GM18498 (cell line): ENCODE results near the gene ERCC5.
A peak's percentile ranks its signal among the peaks of the same experiment; 100 is the strongest.

ENCODE experiments used
- ATAC-seq: cut with Tn5 transposase; IDR thresholded peaks from one replicate; pipeline ENCODE4 v1.9.1; 2021; ENCODE audit warnings: mild to moderate bottlenecking, moderate library complexity; ENCODE audit not compliant: unreplicated experiment

Gene ERCC5

GRCh38 chr13:102845630-102846260, at the start of gene ERCC5:
TSS of gene ERCC5 (plus strand) at chr13:102846032. CDS start at chr13:102846267, 235 bp downstream.
- ATAC-seq: peak; percentile 83

GRCh38 chr13:102798581-102799425, 47.0 kb upstream of the ERCC5 start, which contains the start of the genes BIVM and POGLUT2:
TSS of gene BIVM (plus strand) at chr13:102799119. CDS start at chr13:102807268, 8,149 bp downstream.
TSS of gene POGLUT2 (minus strand) at chr13:102798976. CDS start at chr13:102798670, 306 bp downstream.
- peak; percentile 80 for ATAC-seq

- peak; percentile 21 for ATAC-seq
Measured at GRCh38 chr13:102799426-102800144, 46.2 kb upstream of the ERCC5 start.

- peak; percentile 83 for ATAC-seq
Measured at GRCh38 chr13:102800145-102801041, 45.4 kb upstream of the ERCC5 start.

GRCh38 chr13:102805680-102806079, 40.2 kb upstream of the ERCC5 start:
- no peak for ATAC-seq

- no peak for ATAC-seq
Measured at GRCh38 chr13:102807699-102808098, 38.1 kb upstream of the ERCC5 start.

- peak; percentile 46 for ATAC-seq
Measured at GRCh38 chr13:102812611-102813287, 33.1 kb upstream of the ERCC5 start.

- no peak for ATAC-seq
Measured at GRCh38 chr13:102814025-102814607, 31.7 kb upstream of the ERCC5 start.

- ATAC-seq: no peak
Measured at GRCh38 chr13:102814793-102815192, 31.0 kb upstream of the ERCC5 start.

GRCh38 chr13:102815788-102816187, 30.0 kb upstream of the ERCC5 start:
- no peak for ATAC-seq

- ATAC-seq: no peak
Measured at GRCh38 chr13:102816708-102817107, 29.1 kb upstream of the ERCC5 start.

GRCh38 chr13:102817241-102817640, 28.6 kb upstream of the ERCC5 start:
- ATAC-seq: no peak

- ATAC-seq: no peak
Measured at GRCh38 chr13:102817907-102818306, 27.9 kb upstream of the ERCC5 start.

GRCh38 chr13:102825400-102825799, 20.4 kb upstream of the ERCC5 start:
- no peak for ATAC-seq

- ATAC-seq: no peak
Measured at GRCh38 chr13:102825921-102826706, 19.7 kb upstream of the ERCC5 start.

- no peak for ATAC-seq
Measured at GRCh38 chr13:102830646-102831045, 15.2 kb upstream of the ERCC5 start.

GRCh38 chr13:102836471-102836870, 9.4 kb upstream of the ERCC5 start:
- ATAC-seq: no peak

- ATAC-seq: no peak
Measured at GRCh38 chr13:102838273-102838672, 7.6 kb upstream of the ERCC5 start.

GRCh38 chr13:102838982-102839381, 6.8 kb upstream of the ERCC5 start:
- no peak for ATAC-seq
